Activated T-helper 1 cell treated with anti-CD3 and anti-CD28 coated beads, Interleukin-2, amount 50 U/mL, for 16 hours (primary cell): ENCODE results near the gene GAS5.

Experiments used
- DNase-seq, 2 donors: peaks; one replicate each; pipeline ENCODE4 v3.0.0-alpha.2; 2020; ENCODE audit warnings: low read depth in 1 of 2, low spot score in 1 of 2

GAS5 gene

DNA sequence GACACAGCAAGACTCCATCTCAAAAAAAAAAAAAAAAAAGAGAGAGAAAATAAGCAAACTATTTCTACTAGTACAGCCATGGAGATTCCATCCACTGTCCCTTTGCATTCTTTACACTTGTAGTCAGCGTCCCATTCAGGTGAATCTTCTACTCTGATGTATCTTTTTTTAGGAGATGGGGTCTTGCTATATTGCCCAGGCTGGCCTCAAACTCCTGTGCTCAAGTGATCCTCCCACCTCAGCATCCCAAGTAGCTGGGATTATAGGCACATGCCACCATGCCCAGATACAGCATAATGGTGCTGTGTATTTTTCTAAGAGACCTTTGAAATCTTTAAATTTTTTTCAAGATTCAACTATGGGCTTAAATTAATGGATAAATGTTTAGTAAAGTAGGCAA lies 35.0 kb downstream of the GAS5 start:
- DNase-seq, result no peak

DNA sequence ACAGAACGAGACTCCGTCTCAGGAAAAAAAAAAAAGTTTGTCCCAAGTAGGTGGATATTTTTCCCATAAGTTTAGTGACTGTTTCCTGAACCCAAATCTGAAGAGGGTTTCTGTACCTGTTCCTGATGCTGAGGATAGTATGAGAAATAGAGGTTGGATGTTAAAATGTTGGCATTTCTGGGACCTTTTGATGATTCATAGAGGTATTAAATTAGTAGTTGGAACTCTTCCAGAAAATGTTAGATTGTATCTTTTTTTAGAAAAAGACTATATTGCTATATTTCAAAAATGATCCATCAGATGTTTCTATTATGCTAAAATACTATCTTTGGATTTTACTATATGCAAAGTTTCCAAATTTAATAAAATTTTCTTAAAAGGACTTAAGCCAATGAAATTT lies 40.2 kb downstream of the GAS5 start:
- no peak for DNase-seq

DNA sequence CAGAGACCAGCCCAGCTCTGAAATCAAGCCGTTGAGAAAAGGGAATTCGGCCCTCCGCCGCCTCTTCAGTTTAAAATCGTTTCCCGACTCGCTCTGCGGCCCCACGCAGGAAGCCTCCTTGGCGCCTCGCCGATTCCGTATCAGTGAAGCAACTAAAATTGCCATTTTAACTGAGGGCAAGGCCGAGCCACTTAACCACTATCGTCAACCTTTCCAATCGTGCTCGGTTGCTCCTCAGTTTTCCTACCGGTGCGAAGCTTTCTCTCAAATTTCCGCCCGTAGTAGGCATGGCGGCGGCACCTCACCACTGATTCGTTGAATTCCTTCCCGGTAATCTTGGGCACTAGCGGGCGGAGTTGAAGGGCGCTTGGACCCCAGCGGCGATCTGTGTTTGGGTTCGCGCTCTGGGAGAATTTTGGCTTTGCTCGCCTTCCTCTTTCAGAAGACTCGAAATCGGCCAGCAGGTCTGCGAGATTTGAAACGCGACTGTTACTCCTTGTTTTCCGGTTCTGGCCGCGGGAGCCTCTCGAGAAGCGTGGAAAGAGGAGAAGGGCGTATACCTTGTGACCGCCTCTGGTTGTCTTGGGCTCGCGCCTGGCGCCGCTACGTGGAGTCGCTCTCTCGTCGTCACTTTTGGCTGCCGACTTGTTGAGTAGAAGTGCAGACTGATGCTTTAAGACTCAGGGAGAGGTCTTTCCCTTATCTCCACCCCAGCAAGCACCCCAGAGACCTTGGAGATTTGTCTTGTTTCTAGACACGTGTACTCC lies 43.3 kb downstream of the GAS5 start, which contains the start of the genes CENPL and DARS2:
Gene CENPL (minus strand): TSS at position 569 of the 767 bp plus-strand sequence. CDS start 13,584 bp downstream, outside the sequence.
Gene DARS2 (plus strand): TSS at position 359 of the 767 bp plus-strand sequence. CDS start 557 bp downstream, outside the sequence.
- peak; percentile 71 to 80 for DNase-seq

DNA sequence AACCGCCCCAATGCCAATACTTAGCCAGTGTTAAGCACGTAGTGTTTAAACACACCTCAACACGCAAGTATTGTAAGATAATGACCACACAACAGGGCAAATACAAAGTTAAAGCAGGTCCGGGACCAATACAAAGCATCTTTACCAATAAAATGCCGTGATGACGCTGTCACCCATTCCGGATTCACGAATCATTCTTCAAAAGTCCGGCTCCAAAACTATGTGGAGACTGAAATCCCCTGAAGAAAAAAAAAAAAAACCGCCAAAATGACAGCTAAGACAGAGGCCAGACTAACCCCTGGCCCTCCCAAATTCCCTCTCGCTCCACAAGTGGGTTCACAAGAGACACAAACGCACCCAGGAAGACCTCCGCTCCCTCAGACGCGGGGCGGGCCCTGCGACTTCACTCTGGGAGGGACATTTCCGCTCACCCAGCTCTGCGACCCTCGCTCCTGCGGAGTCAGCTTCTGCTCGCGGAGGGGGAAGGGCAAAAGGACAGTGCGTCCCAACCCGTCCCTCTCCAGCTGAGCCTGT lies 43.9 kb downstream of the GAS5 start:
- no peak for DNase-seq

DNA sequence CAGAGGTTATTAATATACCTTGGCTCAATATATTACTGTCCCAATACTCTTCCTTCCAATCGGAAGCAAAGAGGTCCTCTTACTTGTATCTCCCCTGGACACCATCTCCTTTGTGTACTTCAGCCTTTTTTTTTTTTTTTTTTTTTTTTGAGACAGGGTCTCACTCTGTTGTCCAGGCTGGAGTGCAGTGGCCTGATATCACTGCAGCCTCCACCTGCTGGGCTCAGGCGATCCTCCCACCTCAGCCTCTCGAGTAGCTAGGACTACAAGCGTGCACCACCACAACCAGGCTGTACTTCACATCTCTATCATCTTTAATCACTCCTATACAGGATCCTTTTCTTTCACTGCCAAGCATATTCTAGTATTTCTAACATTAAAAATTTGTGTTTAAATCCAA lies 46.1 kb downstream of the GAS5 start:
- no peak for DNase-seq

DNA sequence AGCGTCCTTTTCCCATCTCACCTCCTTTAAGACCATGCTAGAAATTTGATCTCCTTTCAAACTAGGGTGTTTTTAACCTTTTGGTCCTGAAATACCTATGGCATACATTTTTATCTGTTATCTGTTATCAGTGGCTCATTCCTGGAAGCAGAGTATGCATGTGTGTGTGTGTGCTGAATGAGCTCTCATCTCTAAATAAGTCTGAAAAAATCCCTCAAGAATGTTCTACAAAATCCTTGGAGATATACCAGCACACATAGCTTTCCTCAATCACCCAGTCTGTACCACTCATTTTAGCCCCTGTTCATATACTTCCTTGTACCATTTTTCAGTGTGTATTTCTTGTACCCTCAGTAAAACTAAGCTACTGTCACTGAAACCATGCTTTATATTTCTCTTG lies 49.3 kb downstream of the GAS5 start:
- DNase-seq, result no peak
